ENCODE results near the gene CPNE2. TPM values are rescaled to one million over a fixed set of nuclear protein-coding genes. Genes with fewer than 3 reads are reported as not detected.
"Not testable (repeated sequence)": the region's sequence is repeated elsewhere in the genome, so short reads cannot be mapped to it uniquely, and the experiment has no call there.

Gene CPNE2
- total RNA-seq, 1 experiment from 2014 or later, result 14.5 TPM

GRCh38 chr16:57098188-57098841 is 5.9 kb downstream of the CPNE2 start:
- no peak for TF ChIP-seq CTCF (IDR thresholded peaks at IDR 0.05; ENCODE audit: unreplicated experiment)
- Mint-ChIP-seq H3K36me3 (ENCODE audit: insufficient read depth, unreplicated experiment) (peaks cover 5% of the 10 kb centered on the region), H3K4me3 (ENCODE audit: low read depth, unreplicated experiment) (no peak overlapping the region), H3K27me3 (ENCODE audit: unreplicated experiment) (no peaks in the 10 kb centered on the region), H3K9me3 (ENCODE audit: low read depth, unreplicated experiment) (no peaks in the 10 kb centered on the region), H3K4me1 (ENCODE audit: low read depth, unreplicated experiment) (peaks cover 10% of the 10 kb centered on the region), H3K27ac (ENCODE audit: unreplicated experiment) (no peak overlapping the region)
- BruUV-seq (replicated peaks), result no TSS peak
- DNase-seq, result no peak
- intact Hi-C loops (cut with micrococcal nuclease; ENCODE audit: unreplicated experiment), result no loop called here
- CTCF ChIA-PET, result interaction anchor here (0.6 to 0.8 kb wide), 3 partner anchors 94 to 211 kb away, joined by 3 to 5 read pairs (median 3); no protein-coding TSS in a partner anchor

- H3K4me3 Mint-ChIP-seq (ENCODE audit: low read depth, unreplicated experiment); H3K27ac Mint-ChIP-seq (ENCODE audit: unreplicated experiment); intact Hi-C loops (cut with micrococcal nuclease; ENCODE audit: unreplicated experiment); DNase-seq; H3K4me1 Mint-ChIP-seq (ENCODE audit: low read depth, unreplicated experiment); H3K27me3 Mint-ChIP-seq (ENCODE audit: unreplicated experiment); H3K9me3 Mint-ChIP-seq (ENCODE audit: low read depth, unreplicated experiment); H3K36me3 Mint-ChIP-seq (ENCODE audit: insufficient read depth, unreplicated experiment); CTCF ChIA-PET; BruUV-seq (replicated peaks): not testable (repeated sequence)
Measured at GRCh38 chr16:57099965-57100364, 7.6 kb downstream of the CPNE2 start.

GRCh38 chr16:57100445-57100844 is 8.1 kb downstream of the CPNE2 start:
- H3K36me3 Mint-ChIP-seq (ENCODE audit: insufficient read depth, unreplicated experiment), result no peaks in the 10 kb centered on the region
- H3K4me1 Mint-ChIP-seq (ENCODE audit: low read depth, unreplicated experiment), result peaks cover 10% of the 10 kb centered on the region
- H3K27ac Mint-ChIP-seq (ENCODE audit: unreplicated experiment), result no peak overlapping the region
- no peak overlapping the region for H3K4me3 Mint-ChIP-seq (ENCODE audit: low read depth, unreplicated experiment)
- DNase-seq, result no peak
- CTCF ChIA-PET, result interaction anchor here (1.9 kb wide), 1 partner anchor 8 kb away, joined by 5 read pairs; the partner anchor contains the start of gene CPNE2
- no TSS peak for BruUV-seq (replicated peaks)
- H3K9me3 Mint-ChIP-seq (ENCODE audit: low read depth, unreplicated experiment), result no peaks in the 10 kb centered on the region
- no peak for TF ChIP-seq CTCF (IDR thresholded peaks at IDR 0.05; ENCODE audit: unreplicated experiment)
- intact Hi-C loops (cut with micrococcal nuclease; ENCODE audit: unreplicated experiment), result no loop called here
- H3K27me3 Mint-ChIP-seq (ENCODE audit: unreplicated experiment), result no peaks in the 10 kb centered on the region

GRCh38 chr16:57102888-57103851 is 10.8 kb downstream of the CPNE2 start:
- Mint-ChIP-seq H3K27me3 (ENCODE audit: unreplicated experiment) (no peaks in the 10 kb centered on the region), H3K27ac (ENCODE audit: unreplicated experiment) (no peak overlapping the region), H3K9me3 (ENCODE audit: low read depth, unreplicated experiment) (no peaks in the 10 kb centered on the region), H3K4me3 (ENCODE audit: low read depth, unreplicated experiment) (no peak overlapping the region), H3K4me1 (ENCODE audit: low read depth, unreplicated experiment) (peaks cover 18% of the 10 kb centered on the region), H3K36me3 (ENCODE audit: insufficient read depth, unreplicated experiment) (no peaks in the 10 kb centered on the region)
- no peak for DNase-seq
- BruUV-seq (replicated peaks), result no TSS peak
- TF ChIP-seq CTCF (IDR thresholded peaks at IDR 0.05; ENCODE audit: unreplicated experiment), result no peak
- CTCF ChIA-PET, result interaction anchor here (0.6 to 1.1 kb wide), 4 partner anchors 10 to 572 kb away, joined by 3 to 5 read pairs (median 4); no protein-coding TSS in a partner anchor
- intact Hi-C loops (cut with micrococcal nuclease; ENCODE audit: unreplicated experiment), result no loop called here
